ENCODE results near the gene FOXP2.
"Not testable (repeated sequence)": the region's sequence is repeated elsewhere in the genome, so short reads cannot be mapped to it uniquely, and the experiment has no call there.

Gene FOXP2

GRCh38 chr7:114428211-114428610 is 13.6 kb downstream of the FOXP2 start:
- H3K4me3 ChIP-seq (ENCODE audit: low read depth, low read length), result no peak overlapping the region
- H3K9me3 ChIP-seq (ENCODE audit: control insufficient read depth, low read length), result no peaks in the 10 kb centered on the region
- H3K27me3 ChIP-seq (ENCODE audit: control insufficient read depth, insufficient read depth, low read length), result no peaks in the 10 kb centered on the region
- H3K27ac ChIP-seq, result no peak overlapping the region
- H3K79me2 ChIP-seq, result no peaks in the 10 kb centered on the region
- H3K4me1 ChIP-seq, result no peaks in the 10 kb centered on the region
- H2AFZ ChIP-seq, result no peak overlapping the region
- H3K9ac ChIP-seq, result no peak overlapping the region
- no peak overlapping the region for H3K4me2 ChIP-seq (ENCODE audit: low read length)
- no peaks in the 10 kb centered on the region for H3K36me3 ChIP-seq (ENCODE audit: control insufficient read depth, insufficient read depth, low read length)
- TF ChIP-seq CTCF (IDR thresholded peaks at IDR 0.05), result no peak

GRCh38 chr7:114431189-114431588 is 16.6 kb downstream of the FOXP2 start:
- H3K27me3 ChIP-seq (ENCODE audit: control insufficient read depth, insufficient read depth, low read length), result no peaks in the 10 kb centered on the region
- H3K36me3 ChIP-seq (ENCODE audit: control insufficient read depth, insufficient read depth, low read length), result no peaks in the 10 kb centered on the region

DNA sequence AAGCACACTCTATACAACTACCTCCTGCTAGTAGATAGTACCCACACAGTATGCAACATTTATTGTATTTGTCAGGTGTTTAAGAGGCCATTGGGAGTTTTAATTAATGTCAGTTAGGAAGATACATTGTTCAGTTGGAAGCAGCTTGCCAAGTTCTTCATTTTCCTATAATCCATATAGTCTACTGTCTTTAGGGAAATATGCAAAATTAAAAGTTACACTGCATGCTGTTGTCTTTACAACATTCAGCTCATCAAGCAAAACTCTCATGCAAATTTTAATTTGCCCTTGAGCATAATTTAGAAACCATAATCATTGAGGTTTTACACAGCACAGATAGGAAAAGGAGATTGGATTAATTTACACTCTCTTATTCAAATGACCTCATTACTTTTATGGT is 17.4 kb downstream of the FOXP2 start:
- Histone ChIP-seq H2AFZ (no peak overlapping the region), H3K4me3 (ENCODE audit: low read depth, low read length) (no peak overlapping the region), H3K36me3 (ENCODE audit: control insufficient read depth, insufficient read depth, low read length) (no peaks in the 10 kb centered on the region), H3K4me1 (no peaks in the 10 kb centered on the region), H3K4me2 (ENCODE audit: low read length) (no peak overlapping the region), H3K27me3 (ENCODE audit: control insufficient read depth, insufficient read depth, low read length) (no peaks in the 10 kb centered on the region), H3K27ac (no peak overlapping the region), H3K9ac (no peak overlapping the region), H3K9me3 (ENCODE audit: control insufficient read depth, low read length) (no peaks in the 10 kb centered on the region), H3K79me2 (no peaks in the 10 kb centered on the region)
- no peak for TF ChIP-seq CTCF (IDR thresholded peaks at IDR 0.05)

More at GRCh38 chr7:114431189-114431588, 16.6 kb downstream of the FOXP2 start:
- Histone ChIP-seq H2AFZ (no peak overlapping the region), H3K4me2 (ENCODE audit: low read length) (no peak overlapping the region), H3K9me3 (ENCODE audit: control insufficient read depth, low read length) (no peaks in the 10 kb centered on the region), H3K9ac (no peak overlapping the region), H3K4me3 (ENCODE audit: low read depth, low read length) (no peak overlapping the region), H3K79me2 (no peaks in the 10 kb centered on the region), H3K27ac (no peak overlapping the region), H3K4me1 (no peaks in the 10 kb centered on the region)
- TF ChIP-seq CTCF (IDR thresholded peaks at IDR 0.05), result no peak

GRCh38 chr7:114432703-114433102 is 18.1 kb downstream of the FOXP2 start:
- H3K4me3 ChIP-seq (ENCODE audit: low read depth, low read length), result no peak overlapping the region
- TF ChIP-seq CTCF (IDR thresholded peaks at IDR 0.05), result no peak
- no peaks in the 10 kb centered on the region for H3K79me2 ChIP-seq
- no peaks in the 10 kb centered on the region for H3K9me3 ChIP-seq (ENCODE audit: control insufficient read depth, low read length)
- H3K27me3 ChIP-seq (ENCODE audit: control insufficient read depth, insufficient read depth, low read length), result no peaks in the 10 kb centered on the region
- no peak overlapping the region for H3K9ac ChIP-seq
- no peak overlapping the region for H3K27ac ChIP-seq
- H3K36me3 ChIP-seq (ENCODE audit: control insufficient read depth, insufficient read depth, low read length), result no peaks in the 10 kb centered on the region
- H2AFZ ChIP-seq, result no peak overlapping the region
- no peaks in the 10 kb centered on the region for H3K4me1 ChIP-seq
- no peak overlapping the region for H3K4me2 ChIP-seq (ENCODE audit: low read length)

- H3K27ac ChIP-seq, result no peak overlapping the region
- H3K9ac ChIP-seq, result no peak overlapping the region
- H3K4me2 ChIP-seq (ENCODE audit: low read length), result no peak overlapping the region
- H3K4me1 ChIP-seq, result no peaks in the 10 kb centered on the region
- no peak for TF ChIP-seq CTCF (IDR thresholded peaks at IDR 0.05)
- H2AFZ ChIP-seq, result no peak overlapping the region
- H3K79me2 ChIP-seq, result no peaks in the 10 kb centered on the region
- H3K9me3 ChIP-seq (ENCODE audit: control insufficient read depth, low read length), result no peaks in the 10 kb centered on the region
- no peaks in the 10 kb centered on the region for H3K36me3 ChIP-seq (ENCODE audit: control insufficient read depth, insufficient read depth, low read length)
- H3K4me3 ChIP-seq (ENCODE audit: low read depth, low read length), result no peak overlapping the region
- no peaks in the 10 kb centered on the region for H3K27me3 ChIP-seq (ENCODE audit: control insufficient read depth, insufficient read depth, low read length)
These were observed 25.0 kb downstream of the FOXP2 start for GRCh38 chr7:114439581-114439980.

GRCh38 chr7:114440927-114441326 is 26.3 kb downstream of the FOXP2 start:
- H3K9ac ChIP-seq; H3K36me3 ChIP-seq (ENCODE audit: control insufficient read depth, insufficient read depth, low read length); H3K27ac ChIP-seq; H2AFZ ChIP-seq; H3K4me2 ChIP-seq (ENCODE audit: low read length); H3K4me1 ChIP-seq; H3K4me3 ChIP-seq (ENCODE audit: low read depth, low read length); H3K79me2 ChIP-seq; H3K9me3 ChIP-seq (ENCODE audit: control insufficient read depth, low read length); H3K27me3 ChIP-seq (ENCODE audit: control insufficient read depth, insufficient read depth, low read length): not testable (repeated sequence)
